CD4-positive, CD25-positive, alpha-beta regulatory T cell (primary cell): Measurements from ENCODE around the gene ZCCHC17. TPM values are rescaled to one million over a fixed set of nuclear protein-coding genes. Genes with fewer than 3 reads are reported as not detected.

Source experiments
- ATAC-seq, 2 donors: fragments of 150-1000 bp; cut with Tn5 transposase; one replicate each; pipeline ENCODE4 v1.10.0; 2021; ENCODE audit warnings: low read depth in 2 of 2, moderate number of reproducible peaks in 2 of 2, moderate library complexity in 1 of 2
- DNase-seq, 3 donors: peaks; one replicate each; pipeline versions ENCODE4 v3.0.0 to v3.0.0-alpha.2; 2012 to 2022; ENCODE audit warnings: mixed read lengths in 1 of 3
- H3K27ac ChIP-seq: one replicate; pipeline ENCODE4 v1.7.0; 2013; ENCODE audit warnings: mild to moderate bottlenecking, low read length; ENCODE audit not compliant: insufficient read depth, poor library complexity, severe bottlenecking
- H3K27me3 ChIP-seq: one replicate; pipeline ENCODE4 v1.7.0; 2013; ENCODE audit warnings: low read length; ENCODE audit not compliant: control insufficient read depth, insufficient read depth
- H3K36me3 ChIP-seq: one replicate; pipeline ENCODE4 v1.7.0; 2013; ENCODE audit warnings: mild to moderate bottlenecking, low read length, moderate library complexity; ENCODE audit not compliant: control insufficient read depth, insufficient read depth
- H3K4me1 ChIP-seq: 2 replicates; pipeline ENCODE4 v1.7.0; 2013; ENCODE audit warnings: mild to moderate bottlenecking, low read length; ENCODE audit not compliant: insufficient read depth, control insufficient read depth, poor library complexity, severe bottlenecking
- H3K4me3 ChIP-seq: one replicate; pipeline ENCODE4 v1.7.0; 2013; ENCODE audit warnings: low read depth, mild to moderate bottlenecking, low read length, moderate library complexity
- H3K9me3 ChIP-seq, 2 experiments: 1 replicate in 1 of 2; 2 replicates in 1 of 2; pipeline ENCODE4 v1.7.0; 2013; ENCODE audit warnings: low read length in 2 of 2, mild to moderate bottlenecking in 1 of 2, moderate library complexity in 1 of 2; ENCODE audit not compliant: control insufficient read depth in 2 of 2
- H3K27ac Mint-ChIP-seq, 3 donors: one replicate each; pipeline ENCODE4 v1.8.0; 2020 to 2022; ENCODE audit warnings: mild to moderate bottlenecking in 3 of 3, mixed read lengths in 3 of 3, moderate library complexity in 2 of 3
- H3K27me3 Mint-ChIP-seq: one replicate; pipeline ENCODE4 v1.8.0; 2022; ENCODE audit warnings: mild to moderate bottlenecking, mixed read lengths
- H3K36me3 Mint-ChIP-seq: one replicate; pipeline ENCODE4 v1.8.0; 2020; ENCODE audit warnings: mixed read lengths
- H3K4me1 Mint-ChIP-seq, 4 donors: one replicate each; pipeline ENCODE4 v1.8.0; 2020 to 2022; ENCODE audit warnings: mixed read lengths in 4 of 4, mild to moderate bottlenecking in 1 of 4
- H3K4me3 Mint-ChIP-seq, 4 donors: one replicate each; pipeline ENCODE4 v1.8.0; 2020 to 2022; ENCODE audit warnings: mild to moderate bottlenecking in 4 of 4, mixed read lengths in 4 of 4, moderate library complexity in 3 of 4
- H3K9me3 Mint-ChIP-seq, 7 donors: one replicate each; pipeline ENCODE4 v1.8.0; 2020 to 2022; ENCODE audit warnings: mixed read lengths in 7 of 7, mild to moderate bottlenecking in 3 of 7, moderate library complexity in 2 of 7
- polyA plus RNA-seq, 4 donors: library from polyadenylated mRNA; unstranded; fragments of 300-500 nt; fragmentation: Illumina TruSeq; gene quantifications; one replicate each; pipeline ENCODE4 v1.2.3, GENCODE V29; 2021
- total RNA-seq: library from RNA; stranded (reverse); gene quantifications from one replicate; pipeline ENCODE4 v1.2.3, GENCODE V29; 2022

Gene ZCCHC17
- total and polyA plus RNA-seq, 5 donors from 2014 or later: 14.3 to 58.6 (median 45.8) TPM

DNA sequence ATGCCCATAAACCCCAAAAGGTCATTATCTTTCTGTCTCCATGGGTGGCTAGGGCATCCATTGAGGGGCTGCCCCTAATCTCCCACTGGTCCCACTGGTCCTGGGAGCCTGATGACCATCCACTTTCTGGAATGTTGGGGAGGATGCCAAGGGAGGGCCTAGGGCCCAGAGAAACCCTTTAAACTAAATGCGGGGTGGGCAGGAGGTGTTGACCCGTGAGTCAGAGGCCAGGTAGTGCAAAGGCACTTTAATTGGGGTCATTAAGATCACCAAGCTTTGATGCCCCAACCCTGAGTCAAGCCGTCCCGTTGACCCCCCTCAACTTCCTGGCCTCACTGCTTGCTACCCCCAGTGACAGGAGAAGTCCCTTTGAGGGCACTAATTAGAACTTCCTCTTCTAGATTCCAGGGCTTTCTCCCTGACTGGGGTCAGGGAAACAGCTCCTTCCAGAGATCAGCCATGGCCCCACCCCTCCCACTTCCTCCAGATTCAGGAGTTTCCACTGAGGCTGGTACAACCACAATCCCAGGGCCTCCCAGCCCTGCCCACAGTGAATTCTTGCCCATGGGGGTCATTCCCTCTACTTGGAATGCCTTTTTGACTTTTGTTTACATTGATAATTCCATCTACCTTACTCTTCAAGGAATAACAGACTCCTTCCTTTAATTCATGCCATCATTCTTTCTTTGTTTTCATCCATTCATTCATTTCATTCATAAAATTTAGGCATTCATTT lies 100.7 kb downstream of the ZCCHC17 start:
- Mint-ChIP-seq H3K27me3 (peaks cover 33% of the 10 kb centered on the region), H3K36me3 (no peaks in the 10 kb centered on the region), H3K27ac (no peak overlapping the region), H3K4me1 (peaks cover 0 to 12% (median 6%) of the 10 kb centered on the region in 4 donors), H3K9me3 (no peaks in the 10 kb centered on the region), H3K4me3 (no peak overlapping the region)
- Histone ChIP-seq H3K27me3 (no peaks in the 10 kb centered on the region), H3K27ac (no peak overlapping the region), H3K4me1 (peaks cover 9% of the 10 kb centered on the region), H3K36me3 (no peaks in the 10 kb centered on the region), H3K9me3 (no peaks in the 10 kb centered on the region), H3K4me3 (no peak overlapping the region)
- DNase-seq (no peak), ATAC-seq (no peak)

- ATAC-seq: no peak
These were observed 101.4 kb downstream of the ZCCHC17 start for GRCh38 chr1:31398246-31398645.

GRCh38 chr1:31399976-31400375 lies 103.1 kb downstream of the ZCCHC17 start:
- no peaks in the 10 kb centered on the region for H3K9me3 Mint-ChIP-seq
- Histone ChIP-seq H3K4me1 (peaks cover under 1% of the 10 kb centered on the region), H3K9me3 (no peaks in the 10 kb centered on the region), H3K36me3 (no peaks in the 10 kb centered on the region), H3K27ac (no peak overlapping the region), H3K4me3 (no peak overlapping the region), H3K27me3 (no peaks in the 10 kb centered on the region)
- no peak for ATAC-seq
- peaks cover 0 to 4% (median 2%) of the 10 kb centered on the region in 4 donors for H3K4me1 Mint-ChIP-seq
- peaks cover 34% of the 10 kb centered on the region for H3K27me3 Mint-ChIP-seq
- DNase-seq: no peak
- H3K27ac Mint-ChIP-seq: no peak overlapping the region
- no peaks in the 10 kb centered on the region for H3K36me3 Mint-ChIP-seq
- H3K4me3 Mint-ChIP-seq: no peak overlapping the region

More at GRCh38 chr1:31398246-31398645, 101.4 kb downstream of the ZCCHC17 start:
- H3K4me3 Mint-ChIP-seq: no peak overlapping the region
- H3K9me3 ChIP-seq: no peaks in the 10 kb centered on the region
- H3K4me1 Mint-ChIP-seq: peaks cover 0 to 12% (median 6%) of the 10 kb centered on the region in 4 donors
- H3K27ac ChIP-seq: no peak overlapping the region
- no peaks in the 10 kb centered on the region for H3K9me3 Mint-ChIP-seq
- no peaks in the 10 kb centered on the region for H3K36me3 ChIP-seq
- peaks cover 9% of the 10 kb centered on the region for H3K4me1 ChIP-seq
- no peak overlapping the region for H3K27ac Mint-ChIP-seq
- no peak for DNase-seq
- no peaks in the 10 kb centered on the region for H3K36me3 Mint-ChIP-seq
- no peak overlapping the region for H3K4me3 ChIP-seq
- peaks cover 36% of the 10 kb centered on the region for H3K27me3 Mint-ChIP-seq
- no peaks in the 10 kb centered on the region for H3K27me3 ChIP-seq

DNA sequence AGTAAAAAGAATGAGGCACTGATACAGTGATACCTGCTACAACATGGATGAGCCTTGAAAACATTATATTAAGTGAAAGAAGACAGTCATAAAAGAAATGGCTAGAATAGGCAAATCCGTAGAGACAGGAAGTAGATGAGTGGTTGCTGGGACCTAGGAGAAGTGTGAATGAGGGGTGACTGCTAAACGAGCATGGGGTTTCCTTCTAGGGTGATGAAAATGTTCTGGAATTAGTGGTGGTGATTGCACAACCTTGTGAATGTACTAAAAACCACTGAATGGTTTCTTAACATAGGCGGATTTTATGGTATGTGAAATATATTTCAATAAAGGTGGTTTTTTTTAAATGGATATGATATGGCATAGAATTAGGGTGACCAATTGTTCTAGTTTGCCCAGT lies 103.6 kb downstream of the ZCCHC17 start:
- H3K4me1 Mint-ChIP-seq: peaks cover 0 to 4% (median under 1%) of the 10 kb centered on the region in 4 donors
- H3K27me3 Mint-ChIP-seq: peaks cover 30% of the 10 kb centered on the region
- H3K27ac Mint-ChIP-seq: no peak overlapping the region
- Histone ChIP-seq H3K27ac (no peak overlapping the region), H3K36me3 (no peaks in the 10 kb centered on the region), H3K4me3 (no peak overlapping the region), H3K4me1 (no peaks in the 10 kb centered on the region), H3K9me3 (no peaks in the 10 kb centered on the region), H3K27me3 (no peaks in the 10 kb centered on the region)
- H3K4me3 Mint-ChIP-seq: no peak overlapping the region
- DNase-seq (no peak), ATAC-seq (no peak)
- H3K9me3 Mint-ChIP-seq: no peaks in the 10 kb centered on the region
- no peaks in the 10 kb centered on the region for H3K36me3 Mint-ChIP-seq

GRCh38 chr1:31401241-31401640 lies 104.4 kb downstream of the ZCCHC17 start:
- H3K4me3 Mint-ChIP-seq: no peak overlapping the region
- Histone ChIP-seq H3K36me3 (no peaks in the 10 kb centered on the region), H3K27ac (no peak overlapping the region), H3K27me3 (no peaks in the 10 kb centered on the region), H3K9me3 (no peaks in the 10 kb centered on the region), H3K4me1 (no peaks in the 10 kb centered on the region), H3K4me3 (no peak overlapping the region)
- no peak overlapping the region for H3K27ac Mint-ChIP-seq
- no peaks in the 10 kb centered on the region for H3K9me3 Mint-ChIP-seq
- H3K36me3 Mint-ChIP-seq: no peaks in the 10 kb centered on the region
- no peak for DNase-seq
- peaks cover 0 to 4% (median 0%) of the 10 kb centered on the region in 4 donors for H3K4me1 Mint-ChIP-seq
- H3K27me3 Mint-ChIP-seq: peaks cover 27% of the 10 kb centered on the region
- no peak for ATAC-seq

DNA sequence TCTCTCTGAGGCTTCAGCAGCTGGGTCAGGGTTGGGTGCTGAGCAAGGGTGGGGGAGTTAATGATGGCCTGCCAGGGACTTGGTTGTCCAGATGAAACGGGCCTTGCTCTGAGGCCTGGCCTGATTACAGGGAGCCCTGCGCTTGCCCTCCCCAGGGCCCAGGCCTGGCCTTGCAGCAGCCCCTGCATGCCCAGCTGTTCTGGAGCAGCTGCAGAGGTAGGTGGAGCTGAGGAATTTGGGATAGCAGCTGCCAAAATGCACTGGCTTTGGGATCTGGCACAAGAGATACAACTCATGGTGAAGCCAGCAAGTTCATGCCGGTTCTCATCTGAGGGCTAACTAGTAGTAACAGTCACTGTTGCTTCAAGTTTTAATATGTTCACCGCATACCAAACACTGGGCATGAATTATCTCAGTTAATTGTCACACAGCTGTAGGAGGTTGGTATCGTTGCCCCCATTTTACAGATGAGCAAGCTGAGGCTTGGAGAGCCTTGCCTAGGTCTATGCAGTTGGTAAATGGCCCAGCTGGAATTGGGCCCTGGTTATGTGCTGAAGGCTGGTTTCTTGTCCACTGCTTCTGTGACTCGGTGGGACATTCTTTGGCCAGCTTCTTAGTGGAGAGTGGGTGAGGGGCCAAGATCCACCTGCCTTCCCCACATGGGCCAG lies 108.9 kb downstream of the ZCCHC17 start:
- peaks cover 26% of the 10 kb centered on the region for H3K27me3 Mint-ChIP-seq
- no peak overlapping the region for H3K27ac ChIP-seq
- no peaks in the 10 kb centered on the region for H3K36me3 ChIP-seq
- H3K4me1 Mint-ChIP-seq: no peaks in the 10 kb centered on the region
- no peak for ATAC-seq
- no peaks in the 10 kb centered on the region for H3K9me3 ChIP-seq
- no peak overlapping the region for H3K4me3 ChIP-seq
- no peak for DNase-seq
- H3K4me1 ChIP-seq: no peaks in the 10 kb centered on the region
- H3K27ac Mint-ChIP-seq: no peak overlapping the region
- H3K36me3 Mint-ChIP-seq: no peaks in the 10 kb centered on the region
- no peak overlapping the region for H3K4me3 Mint-ChIP-seq
- no peaks in the 10 kb centered on the region for H3K9me3 Mint-ChIP-seq
- H3K27me3 ChIP-seq: peaks cover 3% of the 10 kb centered on the region

DNA sequence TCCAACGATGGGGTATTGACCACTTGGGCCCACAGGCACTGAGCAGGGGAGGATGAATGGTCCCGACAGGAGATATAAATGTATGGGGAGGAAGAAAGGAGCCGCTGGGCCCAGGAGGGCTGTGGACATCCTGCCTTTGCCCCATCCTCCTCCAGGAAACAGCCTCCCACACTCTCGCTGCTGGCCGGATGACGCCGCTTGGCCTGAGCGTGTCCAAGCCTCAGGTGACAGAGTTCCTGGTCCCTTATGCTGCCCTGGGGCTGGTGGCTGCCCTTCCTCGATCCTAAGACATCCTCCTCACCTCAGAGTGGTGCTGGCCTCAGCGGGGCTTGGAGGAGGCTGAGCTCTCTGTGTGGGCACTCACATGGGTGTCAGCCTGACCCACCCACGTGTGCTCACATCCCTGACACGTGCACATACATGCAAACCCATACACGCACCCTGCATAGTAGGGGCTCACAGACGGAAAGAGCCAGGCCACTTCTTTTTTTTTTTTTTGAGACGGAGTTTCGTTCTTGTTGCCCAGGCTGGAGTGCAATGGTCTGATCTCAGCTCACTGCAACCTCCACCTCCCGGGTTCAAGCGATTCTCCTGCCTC lies 110.3 kb downstream of the ZCCHC17 start:
- ATAC-seq: no peak
- Mint-ChIP-seq H3K4me1 (peaks cover 0 to under 1% (median 0%) of the 10 kb centered on the region in 4 donors), H3K36me3 (no peaks in the 10 kb centered on the region), H3K27me3 (peaks cover 39% of the 10 kb centered on the region), H3K4me3 (no peak overlapping the region), H3K27ac (no peak overlapping the region), H3K9me3 (no peaks in the 10 kb centered on the region)
- Histone ChIP-seq H3K4me1 (no peaks in the 10 kb centered on the region), H3K27ac (no peak overlapping the region), H3K27me3 (peaks cover 12% of the 10 kb centered on the region), H3K36me3 (no peaks in the 10 kb centered on the region), H3K9me3 (no peaks in the 10 kb centered on the region), H3K4me3 (no peak overlapping the region)
- no peak for DNase-seq
